ENCODE measurements around the gene GCDH.
"Not testable (repeated sequence)": the region's sequence is repeated elsewhere in the genome, so short reads cannot be mapped to it uniquely, and the experiment has no call there.

Gene GCDH

GRCh38 chr19:12907166-12907565 is 16.2 kb downstream of the GCDH start:
- no peak for DNase-seq (ENCODE audit: low read depth, low spot score)
- no peaks in the 10 kb centered on the region for H3K36me3 ChIP-seq (ENCODE audit: insufficient read depth, low read length)
- H3K9ac ChIP-seq (ENCODE audit: insufficient read length), result no peak overlapping the region
- H3K27ac ChIP-seq, result no peak overlapping the region
- no peak overlapping the region for H3K4me3 ChIP-seq
- H3K9me3 ChIP-seq (ENCODE audit: low read depth, low read length), result no peaks in the 10 kb centered on the region
- no peak for TF ChIP-seq FOXP2 (optimal IDR thresholded peaks at IDR 0.05; ENCODE audit: control extremely low read depth, extremely low read length, insufficient read depth)
- TF ChIP-seq POLR2AphosphoS5 (IDR thresholded peaks at IDR 0.05; ENCODE audit: borderline replicate concordance, low read depth, low read length), result no peak

- Histone ChIP-seq H3K27ac (peak overlapping the region; percentile 14; the same call in 1 of the 2 replicates), H3K4me3 (no peak overlapping the region), H3K9ac (ENCODE audit: insufficient read length) (no peak overlapping the region), H3K36me3 (ENCODE audit: insufficient read depth, low read length) (no peaks in the 10 kb centered on the region), H3K9me3 (ENCODE audit: low read depth, low read length) (no peaks in the 10 kb centered on the region)
- no peak for DNase-seq (ENCODE audit: low read depth, low spot score)
- TF ChIP-seq POLR2AphosphoS5 (IDR thresholded peaks at IDR 0.05; ENCODE audit: borderline replicate concordance, low read depth, low read length) (no peak), EZH2 (IDR thresholded peaks at IDR 0.05) (no peak), FOXP2 (optimal IDR thresholded peaks at IDR 0.05; ENCODE audit: control extremely low read depth, extremely low read length, insufficient read depth) (no peak)
Measured at GRCh38 chr19:12912571-12912970, 21.6 kb downstream of the GCDH start.

GRCh38 chr19:12913011-12913561 is 22.1 kb downstream of the GCDH start:
- H3K36me3 ChIP-seq (ENCODE audit: insufficient read depth, low read length), result no peaks in the 10 kb centered on the region
- peak overlapping the region; percentile 11 for H3K9ac ChIP-seq (ENCODE audit: insufficient read length)
- no peak overlapping the region for H3K4me3 ChIP-seq
- peak overlapping the region; percentile 14 for H3K27ac ChIP-seq
- H3K9me3 ChIP-seq (ENCODE audit: low read depth, low read length), result no peaks in the 10 kb centered on the region
- TF ChIP-seq POLR2AphosphoS5 (IDR thresholded peaks at IDR 0.05; ENCODE audit: borderline replicate concordance, low read depth, low read length) (no peak), FOXP2 (optimal IDR thresholded peaks at IDR 0.05; ENCODE audit: control extremely low read depth, extremely low read length, insufficient read depth) (no peak), EZH2 (IDR thresholded peaks at IDR 0.05) (no peak)
- no peak for DNase-seq (ENCODE audit: low read depth, low spot score)

GRCh38 chr19:12913851-12914690 is 23.1 kb downstream of the GCDH start:
- H3K36me3 ChIP-seq (ENCODE audit: insufficient read depth, low read length), result no peaks in the 10 kb centered on the region
- no peak for TF ChIP-seq FOXP2 (optimal IDR thresholded peaks at IDR 0.05; ENCODE audit: control extremely low read depth, extremely low read length, insufficient read depth)
- TF ChIP-seq EZH2 (IDR thresholded peaks at IDR 0.05), result no peak
- TF ChIP-seq POLR2AphosphoS5 (IDR thresholded peaks at IDR 0.05; ENCODE audit: borderline replicate concordance, low read depth, low read length), result no peak
- no peak overlapping the region for H3K9ac ChIP-seq (ENCODE audit: insufficient read length)
- no peak for DNase-seq (ENCODE audit: low read depth, low spot score)
- H3K9me3 ChIP-seq (ENCODE audit: low read depth, low read length), result no peaks in the 10 kb centered on the region
- H3K27ac ChIP-seq, result no peak overlapping the region
- H3K4me3 ChIP-seq, result no peak overlapping the region

- not testable (repeated sequence) for H3K9me3 ChIP-seq (ENCODE audit: low read depth, low read length); H3K4me3 ChIP-seq; DNase-seq (ENCODE audit: low read depth, low spot score); H3K36me3 ChIP-seq (ENCODE audit: insufficient read depth, low read length); H3K9ac ChIP-seq (ENCODE audit: insufficient read length); H3K27ac ChIP-seq
Measured at GRCh38 chr19:12915860-12916259, 24.9 kb downstream of the GCDH start.

GRCh38 chr19:12918253-12918652 is 27.3 kb downstream of the GCDH start:
- Histone ChIP-seq H3K36me3 (ENCODE audit: insufficient read depth, low read length) (peaks cover 11% of the 10 kb centered on the region), H3K9ac (ENCODE audit: insufficient read length) (no peak overlapping the region)
- TF ChIP-seq EZH2 (IDR thresholded peaks at IDR 0.05), result no peak
- TF ChIP-seq FOXP2 (optimal IDR thresholded peaks at IDR 0.05; ENCODE audit: control extremely low read depth, extremely low read length, insufficient read depth), result no peak
- TF ChIP-seq POLR2AphosphoS5 (IDR thresholded peaks at IDR 0.05; ENCODE audit: borderline replicate concordance, low read depth, low read length), result no peak

GRCh38 chr19:12921047-12921446 is 30.1 kb downstream of the GCDH start:
- no peak for DNase-seq (ENCODE audit: low read depth, low spot score)
- Histone ChIP-seq H3K9ac (ENCODE audit: insufficient read length) (no peak overlapping the region), H3K27ac (peak overlapping the region; percentile 80), H3K9me3 (ENCODE audit: low read depth, low read length) (no peaks in the 10 kb centered on the region), H3K36me3 (ENCODE audit: insufficient read depth, low read length) (peaks cover 29% of the 10 kb centered on the region), H3K4me3 (no peak overlapping the region)
- TF ChIP-seq POLR2AphosphoS5 (IDR thresholded peaks at IDR 0.05; ENCODE audit: borderline replicate concordance, low read depth, low read length) (no peak), FOXP2 (optimal IDR thresholded peaks at IDR 0.05; ENCODE audit: control extremely low read depth, extremely low read length, insufficient read depth) (no peak), EZH2 (IDR thresholded peaks at IDR 0.05) (no peak)

More at GRCh38 chr19:12918253-12918652, 27.3 kb downstream of the GCDH start:
- DNase-seq (ENCODE audit: low read depth, low spot score), result no peak
- Histone ChIP-seq H3K27ac (no peak overlapping the region), H3K4me3 (no peak overlapping the region), H3K9me3 (ENCODE audit: low read depth, low read length) (no peaks in the 10 kb centered on the region)

- no peak overlapping the region for H3K4me3 ChIP-seq
- no peak overlapping the region for H3K27ac ChIP-seq
- H3K9ac ChIP-seq (ENCODE audit: insufficient read length), result no peak overlapping the region
- peaks cover 43% of the 10 kb centered on the region for H3K36me3 ChIP-seq (ENCODE audit: insufficient read depth, low read length)
- no peaks in the 10 kb centered on the region for H3K9me3 ChIP-seq (ENCODE audit: low read depth, low read length)
- TF ChIP-seq FOXP2 (optimal IDR thresholded peaks at IDR 0.05; ENCODE audit: control extremely low read depth, extremely low read length, insufficient read depth) (no peak), EZH2 (IDR thresholded peaks at IDR 0.05) (no peak)
- DNase-seq (ENCODE audit: low read depth, low spot score), result no peak
Measured at GRCh38 chr19:12922959-12923358, 32.0 kb downstream of the GCDH start.

Measured in SK-N-MC (cell line).